GM23338 (cell line): ENCODE data around the gene NKX6-1. TPM values are rescaled to one million over a fixed set of nuclear protein-coding genes. Genes with fewer than 3 reads are reported as not detected.

ENCODE experiments used
- ATAC-seq: fragments of 200-7000 bp; cut with Tn5 transposase; 3 replicates; pipeline ENCODE4 v1.9.1; 2020
- DNase-seq: peaks from one replicate; pipeline ENCODE4 v3.0.0-alpha.2; 2015; ENCODE audit warnings: low spot score
- H2AFZ ChIP-seq: fragments of 200-600 bp; sonication (generic); 2 replicates; pipeline ENCODE4 v1.8.0; 2016; ENCODE audit warnings: antibody characterized with exemption, mild to moderate bottlenecking, moderate library complexity
- H3F3A ChIP-seq: fragments of 200-600 bp; sonication (generic); replicated peaks from 2 replicates; pipeline ENCODE4 v1.8.0; 2017; ENCODE audit warnings: antibody characterized with exemption, mixed run types, low read depth
- H3K27ac ChIP-seq: fragments of 200-600 bp; sonication (generic); 2 replicates; pipeline ENCODE4 v1.6.1; 2016; ENCODE audit warnings: low read depth
- H3K27me3 ChIP-seq: fragments of 200-600 bp; sonication (generic); 2 replicates; pipeline ENCODE4 v1.8.0; 2016; ENCODE audit warnings: mild to moderate bottlenecking, mixed run types, moderate library complexity; ENCODE audit not compliant: insufficient read depth
- H3K36me3 ChIP-seq: fragments of 200-600 bp; sonication (generic); 2 replicates; pipeline ENCODE4 v1.8.0; 2016; ENCODE audit warnings: mild to moderate bottlenecking; ENCODE audit not compliant: insufficient read depth
- H3K4me1 ChIP-seq: fragments of 200-600 bp; sonication (generic); 2 replicates; pipeline ENCODE4 v1.8.0; 2016; ENCODE audit warnings: mild to moderate bottlenecking, moderate library complexity; ENCODE audit not compliant: insufficient read depth
- H3K4me2 ChIP-seq: fragments of 200-600 bp; sonication (generic); 2 replicates; pipeline ENCODE4 v1.7.1; 2017; ENCODE audit warnings: mixed run types
- H3K4me3 ChIP-seq: fragments of 200-600 bp; sonication (generic); 2 replicates; pipeline ENCODE4 v1.6.1; 2016; ENCODE audit warnings: mixed run types
- H3K79me2 ChIP-seq: fragments of 200-600 bp; sonication (generic); replicated peaks from 2 replicates; pipeline ENCODE4 v1.8.0; 2017; ENCODE audit warnings: mild to moderate bottlenecking; ENCODE audit not compliant: insufficient read depth
- H3K9me2 ChIP-seq: fragments of 200-600 bp; sonication (generic); 2 replicates; pipeline ENCODE4 v1.8.0; 2017; ENCODE audit not compliant: insufficient read depth
- H4K20me1 ChIP-seq: fragments of 200-600 bp; sonication (generic); replicated peaks from 2 replicates; pipeline ENCODE4 v1.8.0; 2017; ENCODE audit warnings: mild to moderate bottlenecking; ENCODE audit not compliant: insufficient read depth
- H3K27ac Mint-ChIP-seq: 2 replicates; pipeline ENCODE4 v1.8.0; 2020; ENCODE audit warnings: inconsistent platforms, mild to moderate bottlenecking, moderate library complexity, mixed read lengths
- H3K27me3 Mint-ChIP-seq: 3 replicates; pipeline ENCODE4 v1.8.0; 2022; ENCODE audit warnings: low read depth, mild to moderate bottlenecking, moderate library complexity, mixed read lengths, inconsistent platforms; ENCODE audit not compliant: insufficient read depth, poor library complexity
- H3K36me3 Mint-ChIP-seq: 3 replicates; pipeline ENCODE4 v1.8.0; 2021; ENCODE audit warnings: low read depth, mild to moderate bottlenecking, inconsistent platforms, moderate library complexity, mixed read lengths
- H3K4me1 Mint-ChIP-seq: 3 replicates; pipeline ENCODE4 v1.8.0; 2020; ENCODE audit warnings: mild to moderate bottlenecking, inconsistent platforms, mixed read lengths
- H3K4me3 Mint-ChIP-seq: 3 replicates; pipeline ENCODE4 v1.8.0; 2021; ENCODE audit warnings: moderate library complexity, mild to moderate bottlenecking, inconsistent platforms, mixed read lengths
- H3K9me3 Mint-ChIP-seq: 3 replicates; pipeline ENCODE4 v1.8.0; 2020; ENCODE audit warnings: moderate library complexity, mild to moderate bottlenecking, inconsistent platforms, mixed read lengths
- CREB1 ChIP-seq: fragments of 250-450 bp; sonication (Bioruptor Pico); IDR thresholded peaks from 2 replicates; pipeline ENCODE4 v1.5.0; 2020; ENCODE audit warnings: low read depth, mild to moderate bottlenecking, moderate library complexity
- EZH2 ChIP-seq: fragments of 200-600 bp; sonication (generic); IDR thresholded peaks from one replicate; pipeline ENCODE4 v1.8.0; 2017; ENCODE audit warnings: antibody characterized with exemption, mild to moderate bottlenecking, low read depth; ENCODE audit not compliant: unreplicated experiment
- EZH2phosphoT487 ChIP-seq: fragments of 200-600 bp; sonication (generic); IDR thresholded peaks from one replicate; pipeline ENCODE4 v1.8.1; 2018; ENCODE audit warnings: antibody characterized with exemption; ENCODE audit not compliant: unreplicated experiment
- JUNB ChIP-seq: IDR thresholded peaks from one replicate; pipeline ENCODE4 v1.6.1; 2016; ENCODE audit warnings: antibody characterized with exemption; ENCODE audit not compliant: unreplicated experiment
- NANOG ChIP-seq: IDR thresholded peaks from 2 replicates; pipeline ENCODE4 v1.6.1; 2016; ENCODE audit warnings: antibody characterized with exemption, borderline replicate concordance
- POLR2AphosphoS5 ChIP-seq: IDR thresholded peaks from 2 replicates; pipeline ENCODE4 v1.6.1; 2016; ENCODE audit warnings: antibody characterized with exemption, low read depth
- STAT1 ChIP-seq: IDR thresholded peaks from one replicate; pipeline ENCODE4 v1.6.1; 2016; ENCODE audit warnings: antibody characterized with exemption; ENCODE audit not compliant: unreplicated experiment
- ZNF114 ChIP-seq: fragments of 250-450 bp; sonication (Bioruptor Pico); IDR thresholded peaks from 2 replicates; pipeline ENCODE4 v1.5.0; 2020; ENCODE audit warnings: mild to moderate bottlenecking, moderate library complexity
- ZNF331 ChIP-seq: fragments of 250-450 bp; sonication (Bioruptor Pico); IDR thresholded peaks from 2 replicates; pipeline ENCODE4 v1.5.0; 2020; ENCODE audit warnings: low read depth, mild to moderate bottlenecking, moderate library complexity
- polyA plus RNA-seq: library from polyadenylated mRNA; unstranded; fragments of >200 nt; fragmentation: Nextera tagmentation; extraction: Ambion mirVana; gene quantifications from 2 replicates; pipeline ENCODE4 v1.2.1, GENCODE V29; 2016
- total RNA-seq: library from RNA; depleted of rRNA; stranded (reverse); fragments of >200 nt; shearing (Covaris generic); gene quantifications from 2 replicates; pipeline ENCODE4 v1.2.3, GENCODE V29; 2014
- TF ChIP-seq, protein P1 (sequence below), 2 experiments: fragments of 200-600 bp in 1 of 2; sonication (generic) in 1 of 2; conservative IDR thresholded peaks; 2 replicates each; pipeline versions ENCODE4 v1.5.1 to v1.6.1; 2016 to 2017; ENCODE audit warnings: antibody characterized with exemption in 2 of 2, low read depth in 2 of 2, mild to moderate bottlenecking in 2 of 2, moderate library complexity in 1 of 2
- TF ChIP-seq, protein P2 (sequence below): IDR thresholded peaks from 2 replicates; pipeline ENCODE4 v1.6.1; 2016; ENCODE audit warnings: antibody characterized with exemption
- TF ChIP-seq, protein P3 (sequence below): IDR thresholded peaks from one replicate; pipeline ENCODE4 v1.6.1; 2018; ENCODE audit warnings: antibody characterized with exemption; ENCODE audit not compliant: unreplicated experiment
- TF ChIP-seq, protein P4 (sequence below): fragments of 250-450 bp; sonication (Bioruptor Pico); IDR thresholded peaks from 2 replicates; pipeline ENCODE4 v1.5.0; 2020; ENCODE audit warnings: mild to moderate bottlenecking, moderate library complexity

The NKX6-1 gene
- total and polyA plus RNA-seq, 2 experiments from 2014 or later = 0.07 TPM; not detected in 1

DNA sequence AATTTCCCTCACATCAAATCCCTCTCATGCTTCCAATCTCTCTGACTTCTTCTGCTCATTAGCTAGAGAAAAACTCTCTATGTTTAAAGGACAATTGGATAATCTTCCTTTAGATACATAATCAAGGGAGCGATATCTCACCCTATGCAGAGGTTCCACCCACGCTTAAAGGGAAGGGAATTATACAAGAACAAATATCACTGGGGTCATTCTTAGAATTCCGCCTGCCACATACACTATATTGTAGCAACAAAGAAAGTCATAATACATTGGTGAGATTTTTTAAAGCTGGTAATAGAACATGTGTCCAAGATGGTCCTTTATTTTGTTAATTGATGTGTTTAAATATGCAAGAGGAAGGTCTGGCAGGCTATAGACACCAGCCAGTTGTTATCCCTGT lies 31.5 kb downstream of the NKX6-1 start:
- ATAC-seq (no peak), DNase-seq (no peak)
- H3K4me1 Mint-ChIP-seq = peaks cover 9% of the 10 kb centered on the region
- Histone ChIP-seq H3F3A (no peaks in the 10 kb centered on the region), H3K27ac (no peak overlapping the region), H3K36me3 (no peaks in the 10 kb centered on the region), H4K20me1 (no peaks in the 10 kb centered on the region), H3K79me2 (no peaks in the 10 kb centered on the region), H3K4me3 (no peak overlapping the region), H3K4me2 (no peak overlapping the region), H3K27me3 (no peaks in the 10 kb centered on the region), H3K9me2 (no peaks in the 10 kb centered on the region), H2AFZ (no peak overlapping the region), H3K4me1 (0 out of 2 replicates have a peak, but pooled peaks cover 8% of the 10 kb centered on the region)
- no peaks in the 10 kb centered on the region for H3K36me3 Mint-ChIP-seq
- H3K9me3 Mint-ChIP-seq = no peaks in the 10 kb centered on the region
- H3K4me3 Mint-ChIP-seq = no peak overlapping the region
- H3K27ac Mint-ChIP-seq = no peak overlapping the region
- no peaks in the 10 kb centered on the region for H3K27me3 Mint-ChIP-seq
- TF ChIP-seq EZH2phosphoT487 (no peak), NANOG (no peak), JUNB (no peak), CREB1 (no peak), EZH2 (no peak), ZNF114 (CRISPR knock-in tag) (no peak), ZNF331 (CRISPR knock-in tag) (no peak), POLR2AphosphoS5 (no peak), STAT1 (no peak)
- TF ChIP-seq, protein P1, sequence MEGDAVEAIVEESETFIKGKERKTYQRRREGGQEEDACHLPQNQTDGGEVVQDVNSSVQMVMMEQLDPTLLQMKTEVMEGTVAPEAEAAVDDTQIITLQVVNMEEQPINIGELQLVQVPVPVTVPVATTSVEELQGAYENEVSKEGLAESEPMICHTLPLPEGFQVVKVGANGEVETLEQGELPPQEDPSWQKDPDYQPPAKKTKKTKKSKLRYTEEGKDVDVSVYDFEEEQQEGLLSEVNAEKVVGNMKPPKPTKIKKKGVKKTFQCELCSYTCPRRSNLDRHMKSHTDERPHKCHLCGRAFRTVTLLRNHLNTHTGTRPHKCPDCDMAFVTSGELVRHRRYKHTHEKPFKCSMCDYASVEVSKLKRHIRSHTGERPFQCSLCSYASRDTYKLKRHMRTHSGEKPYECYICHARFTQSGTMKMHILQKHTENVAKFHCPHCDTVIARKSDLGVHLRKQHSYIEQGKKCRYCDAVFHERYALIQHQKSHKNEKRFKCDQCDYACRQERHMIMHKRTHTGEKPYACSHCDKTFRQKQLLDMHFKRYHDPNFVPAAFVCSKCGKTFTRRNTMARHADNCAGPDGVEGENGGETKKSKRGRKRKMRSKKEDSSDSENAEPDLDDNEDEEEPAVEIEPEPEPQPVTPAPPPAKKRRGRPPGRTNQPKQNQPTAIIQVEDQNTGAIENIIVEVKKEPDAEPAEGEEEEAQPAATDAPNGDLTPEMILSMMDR (conservative IDR thresholded peaks at IDR 0.05; ENCODE audit: low read depth in 2 of 2) = no peak
- TF ChIP-seq, protein P2, sequence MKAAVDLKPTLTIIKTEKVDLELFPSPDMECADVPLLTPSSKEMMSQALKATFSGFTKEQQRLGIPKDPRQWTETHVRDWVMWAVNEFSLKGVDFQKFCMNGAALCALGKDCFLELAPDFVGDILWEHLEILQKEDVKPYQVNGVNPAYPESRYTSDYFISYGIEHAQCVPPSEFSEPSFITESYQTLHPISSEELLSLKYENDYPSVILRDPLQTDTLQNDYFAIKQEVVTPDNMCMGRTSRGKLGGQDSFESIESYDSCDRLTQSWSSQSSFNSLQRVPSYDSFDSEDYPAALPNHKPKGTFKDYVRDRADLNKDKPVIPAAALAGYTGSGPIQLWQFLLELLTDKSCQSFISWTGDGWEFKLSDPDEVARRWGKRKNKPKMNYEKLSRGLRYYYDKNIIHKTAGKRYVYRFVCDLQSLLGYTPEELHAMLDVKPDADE = no peak
- TF ChIP-seq, protein P3, sequence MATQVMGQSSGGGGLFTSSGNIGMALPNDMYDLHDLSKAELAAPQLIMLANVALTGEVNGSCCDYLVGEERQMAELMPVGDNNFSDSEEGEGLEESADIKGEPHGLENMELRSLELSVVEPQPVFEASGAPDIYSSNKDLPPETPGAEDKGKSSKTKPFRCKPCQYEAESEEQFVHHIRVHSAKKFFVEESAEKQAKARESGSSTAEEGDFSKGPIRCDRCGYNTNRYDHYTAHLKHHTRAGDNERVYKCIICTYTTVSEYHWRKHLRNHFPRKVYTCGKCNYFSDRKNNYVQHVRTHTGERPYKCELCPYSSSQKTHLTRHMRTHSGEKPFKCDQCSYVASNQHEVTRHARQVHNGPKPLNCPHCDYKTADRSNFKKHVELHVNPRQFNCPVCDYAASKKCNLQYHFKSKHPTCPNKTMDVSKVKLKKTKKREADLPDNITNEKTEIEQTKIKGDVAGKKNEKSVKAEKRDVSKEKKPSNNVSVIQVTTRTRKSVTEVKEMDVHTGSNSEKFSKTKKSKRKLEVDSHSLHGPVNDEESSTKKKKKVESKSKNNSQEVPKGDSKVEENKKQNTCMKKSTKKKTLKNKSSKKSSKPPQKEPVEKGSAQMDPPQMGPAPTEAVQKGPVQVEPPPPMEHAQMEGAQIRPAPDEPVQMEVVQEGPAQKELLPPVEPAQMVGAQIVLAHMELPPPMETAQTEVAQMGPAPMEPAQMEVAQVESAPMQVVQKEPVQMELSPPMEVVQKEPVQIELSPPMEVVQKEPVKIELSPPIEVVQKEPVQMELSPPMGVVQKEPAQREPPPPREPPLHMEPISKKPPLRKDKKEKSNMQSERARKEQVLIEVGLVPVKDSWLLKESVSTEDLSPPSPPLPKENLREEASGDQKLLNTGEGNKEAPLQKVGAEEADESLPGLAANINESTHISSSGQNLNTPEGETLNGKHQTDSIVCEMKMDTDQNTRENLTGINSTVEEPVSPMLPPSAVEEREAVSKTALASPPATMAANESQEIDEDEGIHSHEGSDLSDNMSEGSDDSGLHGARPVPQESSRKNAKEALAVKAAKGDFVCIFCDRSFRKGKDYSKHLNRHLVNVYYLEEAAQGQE = no peak
- TF ChIP-seq, protein P4, sequence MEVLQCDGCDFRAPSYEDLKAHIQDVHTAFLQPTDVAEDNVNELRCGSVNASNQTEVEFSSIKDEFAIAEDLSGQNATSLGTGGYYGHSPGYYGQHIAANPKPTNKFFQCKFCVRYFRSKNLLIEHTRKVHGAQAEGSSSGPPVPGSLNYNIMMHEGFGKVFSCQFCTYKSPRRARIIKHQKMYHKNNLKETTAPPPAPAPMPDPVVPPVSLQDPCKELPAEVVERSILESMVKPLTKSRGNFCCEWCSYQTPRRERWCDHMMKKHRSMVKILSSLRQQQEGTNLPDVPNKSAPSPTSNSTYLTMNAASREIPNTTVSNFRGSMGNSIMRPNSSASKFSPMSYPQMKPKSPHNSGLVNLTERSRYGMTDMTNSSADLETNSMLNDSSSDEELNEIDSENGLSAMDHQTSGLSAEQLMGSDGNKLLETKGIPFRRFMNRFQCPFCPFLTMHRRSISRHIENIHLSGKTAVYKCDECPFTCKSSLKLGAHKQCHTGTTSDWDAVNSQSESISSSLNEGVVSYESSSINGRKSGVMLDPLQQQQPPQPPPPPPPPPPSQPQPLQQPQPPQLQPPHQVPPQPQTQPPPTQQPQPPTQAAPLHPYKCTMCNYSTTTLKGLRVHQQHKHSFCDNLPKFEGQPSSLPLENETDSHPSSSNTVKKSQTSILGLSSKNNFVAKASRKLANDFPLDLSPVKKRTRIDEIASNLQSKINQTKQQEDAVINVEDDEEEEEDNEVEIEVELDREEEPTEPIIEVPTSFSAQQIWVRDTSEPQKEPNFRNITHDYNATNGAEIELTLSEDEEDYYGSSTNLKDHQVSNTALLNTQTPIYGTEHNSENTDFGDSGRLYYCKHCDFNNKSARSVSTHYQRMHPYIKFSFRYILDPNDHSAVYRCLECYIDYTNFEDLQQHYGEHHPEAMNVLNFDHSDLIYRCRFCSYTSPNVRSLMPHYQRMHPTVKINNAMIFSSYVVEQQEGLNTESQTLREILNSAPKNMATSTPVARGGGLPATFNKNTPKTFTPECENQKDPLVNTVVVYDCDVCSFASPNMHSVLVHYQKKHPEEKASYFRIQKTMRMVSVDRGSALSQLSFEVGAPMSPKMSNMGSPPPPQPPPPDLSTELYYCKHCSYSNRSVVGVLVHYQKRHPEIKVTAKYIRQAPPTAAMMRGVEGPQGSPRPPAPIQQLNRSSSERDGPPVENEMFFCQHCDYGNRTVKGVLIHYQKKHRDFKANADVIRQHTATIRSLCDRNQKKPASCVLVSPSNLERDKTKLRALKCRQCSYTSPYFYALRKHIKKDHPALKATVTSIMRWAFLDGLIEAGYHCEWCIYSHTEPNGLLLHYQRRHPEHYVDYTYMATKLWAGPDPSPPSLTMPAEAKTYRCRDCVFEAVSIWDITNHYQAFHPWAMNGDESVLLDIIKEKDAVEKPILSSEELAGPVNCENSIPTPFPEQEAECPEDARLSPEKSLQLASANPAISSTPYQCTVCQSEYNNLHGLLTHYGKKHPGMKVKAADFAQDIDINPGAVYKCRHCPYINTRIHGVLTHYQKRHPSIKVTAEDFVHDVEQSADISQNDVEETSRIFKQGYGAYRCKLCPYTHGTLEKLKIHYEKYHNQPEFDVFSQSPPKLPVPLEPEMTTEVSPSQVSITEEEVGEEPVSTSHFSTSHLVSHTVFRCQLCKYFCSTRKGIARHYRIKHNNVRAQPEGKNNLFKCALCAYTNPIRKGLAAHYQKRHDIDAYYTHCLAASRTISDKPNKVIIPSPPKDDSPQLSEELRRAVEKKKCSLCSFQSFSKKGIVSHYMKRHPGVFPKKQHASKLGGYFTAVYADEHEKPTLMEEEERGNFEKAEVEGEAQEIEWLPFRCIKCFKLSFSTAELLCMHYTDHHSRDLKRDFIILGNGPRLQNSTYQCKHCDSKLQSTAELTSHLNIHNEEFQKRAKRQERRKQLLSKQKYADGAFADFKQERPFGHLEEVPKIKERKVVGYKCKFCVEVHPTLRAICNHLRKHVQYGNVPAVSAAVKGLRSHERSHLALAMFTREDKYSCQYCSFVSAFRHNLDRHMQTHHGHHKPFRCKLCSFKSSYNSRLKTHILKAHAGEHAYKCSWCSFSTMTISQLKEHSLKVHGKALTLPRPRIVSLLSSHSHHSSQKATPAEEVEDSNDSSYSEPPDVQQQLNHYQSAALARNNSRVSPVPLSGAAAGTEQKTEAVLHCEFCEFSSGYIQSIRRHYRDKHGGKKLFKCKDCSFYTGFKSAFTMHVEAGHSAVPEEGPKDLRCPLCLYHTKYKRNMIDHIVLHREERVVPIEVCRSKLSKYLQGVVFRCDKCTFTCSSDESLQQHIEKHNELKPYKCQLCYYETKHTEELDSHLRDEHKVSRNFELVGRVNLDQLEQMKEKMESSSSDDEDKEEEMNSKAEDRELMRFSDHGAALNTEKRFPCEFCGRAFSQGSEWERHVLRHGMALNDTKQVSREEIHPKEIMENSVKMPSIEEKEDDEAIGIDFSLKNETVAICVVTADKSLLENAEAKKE (CRISPR knock-in tag) = no peak
